SK-N-MC (cell line): Measurements from ENCODE around the gene RHEX.

Source experiments
- DNase-seq: peaks from one replicate; pipeline ENCODE4 v3.0.0-alpha.2; 2011; ENCODE audit warnings: low read depth, low spot score
- H3K27ac ChIP-seq: fragments of 200-600 bp; sonication (generic); 2 replicates; pipeline ENCODE4 v1.5.1; 2016; ENCODE audit warnings: mixed run types
- H3K36me3 ChIP-seq: fragments of 200-600 bp; sonication (generic); 2 replicates; pipeline ENCODE4 v1.6.1; 2017; ENCODE audit warnings: antibody characterized with exemption, low read length, mixed read lengths; ENCODE audit not compliant: insufficient read depth
- H3K4me3 ChIP-seq: fragments of 200-600 bp; sonication (generic); 2 replicates; pipeline ENCODE4 v1.5.1; 2016
- H3K9ac ChIP-seq: fragments of 200-600 bp; sonication (generic); 2 replicates; pipeline ENCODE4 v1.8.0; 2017; ENCODE audit warnings: mixed run types, mixed read lengths; ENCODE audit not compliant: insufficient read length
- H3K9me3 ChIP-seq: fragments of 200-600 bp; sonication (generic); 2 replicates; pipeline ENCODE4 v1.6.1; 2017; ENCODE audit warnings: low read depth, mild to moderate bottlenecking, antibody characterized with exemption, low read length, moderate library complexity, mixed read lengths
- EZH2 ChIP-seq: fragments of 200-600 bp; sonication (generic); IDR thresholded peaks from one replicate; pipeline ENCODE4 v1.6.1; 2017; ENCODE audit warnings: antibody characterized with exemption
- FOXP2 ChIP-seq: optimal IDR thresholded peaks from 2 replicates; pipeline ENCODE3; 2011; ENCODE audit warnings: mild to moderate bottlenecking, moderate library complexity; ENCODE audit not compliant: insufficient read depth; ENCODE audit errors: extremely low read length, control extremely low read depth
- POLR2AphosphoS5 ChIP-seq: IDR thresholded peaks from 2 replicates; pipeline ENCODE4 v1.6.1; 2012; ENCODE audit warnings: mild to moderate bottlenecking, low read depth, low read length, borderline replicate concordance

RHEX gene

GRCh38 chr1:206117151-206117948 lies 64.4 kb downstream of the RHEX start, which contains the start of gene AVPR1B:
Gene AVPR1B (minus strand): TSS chr1:206117388. CDS start chr1:206116890, 498 bp downstream.
- Histone ChIP-seq H3K9me3 (no peaks in the 10 kb centered on the region), H3K36me3 (no peaks in the 10 kb centered on the region), H3K4me3 (peak within 1 kb of the TSS; percentile 18; the same call in 1 of the 2 replicates), H3K27ac (no peak within 1 kb of the TSS), H3K9ac (no peak within 1 kb of the TSS)
- DNase-seq = no peak
- no peak for TF ChIP-seq EZH2
- no peak for TF ChIP-seq POLR2AphosphoS5
- TF ChIP-seq FOXP2 = no peak

- TF ChIP-seq POLR2AphosphoS5 (no peak), FOXP2 (no peak), EZH2 (no peak)
- H3K9ac ChIP-seq = no peak overlapping the region
- no peak overlapping the region for H3K4me3 ChIP-seq
- H3K36me3 ChIP-seq = no peaks in the 10 kb centered on the region
- DNase-seq = no peak
- H3K9me3 ChIP-seq = no peaks in the 10 kb centered on the region
- no peak overlapping the region for H3K27ac ChIP-seq
Measured at GRCh38 chr1:206120406-206120805, 67.4 kb downstream of the RHEX start.

- TF ChIP-seq POLR2AphosphoS5 = no peak
- TF ChIP-seq EZH2 = no peak
- Histone ChIP-seq H3K9ac (no peak overlapping the region), H3K9me3 (no peaks in the 10 kb centered on the region), H3K36me3 (no peaks in the 10 kb centered on the region), H3K27ac (no peak overlapping the region), H3K4me3 (no peak overlapping the region)
- DNase-seq = no peak
Measured at GRCh38 chr1:206121269-206121668, 68.3 kb downstream of the RHEX start.

DNA sequence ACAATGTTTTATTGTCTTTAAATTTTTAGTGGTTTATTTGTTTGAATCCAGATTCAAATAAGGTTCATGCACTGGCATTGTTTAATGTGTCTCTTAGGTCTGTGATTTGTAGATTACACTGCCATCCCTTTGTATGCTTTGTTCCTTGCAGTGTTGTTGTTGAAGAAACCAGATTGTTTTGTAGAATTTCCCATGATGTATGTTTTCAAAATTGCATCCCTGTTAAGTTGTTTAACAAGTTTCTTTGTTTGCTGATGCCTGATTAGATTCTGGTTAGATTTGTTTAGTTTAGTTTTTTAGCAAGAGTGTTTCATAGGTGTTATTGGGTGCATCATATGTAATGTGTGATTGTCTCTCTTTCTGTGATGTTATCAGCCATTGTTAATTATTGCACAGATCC lies 69.7 kb downstream of the RHEX start:
- no peak for TF ChIP-seq POLR2AphosphoS5
- no peak for TF ChIP-seq FOXP2
- TF ChIP-seq EZH2 = no peak
- Histone ChIP-seq H3K9ac (no peak overlapping the region), H3K36me3 (no peaks in the 10 kb centered on the region), H3K27ac (no peak overlapping the region), H3K4me3 (no peak overlapping the region), H3K9me3 (no peaks in the 10 kb centered on the region)
- DNase-seq = no peak

GRCh38 chr1:206125346-206125745 lies 72.4 kb downstream of the RHEX start:
- TF ChIP-seq EZH2 = no peak
- no peak for TF ChIP-seq POLR2AphosphoS5
- no peak for TF ChIP-seq FOXP2
- no peak for DNase-seq
- Histone ChIP-seq H3K27ac (no peak overlapping the region), H3K9me3 (no peaks in the 10 kb centered on the region), H3K4me3 (no peak overlapping the region), H3K9ac (no peak overlapping the region), H3K36me3 (no peaks in the 10 kb centered on the region)

- Histone ChIP-seq H3K9ac (no peak overlapping the region), H3K27ac (no peak overlapping the region), H3K36me3 (no peaks in the 10 kb centered on the region), H3K4me3 (no peak overlapping the region), H3K9me3 (no peaks in the 10 kb centered on the region)
- DNase-seq = no peak
- TF ChIP-seq FOXP2 (no peak), EZH2 (no peak), POLR2AphosphoS5 (no peak)
Measured at GRCh38 chr1:206127336-206127735, 74.4 kb downstream of the RHEX start.

DNA sequence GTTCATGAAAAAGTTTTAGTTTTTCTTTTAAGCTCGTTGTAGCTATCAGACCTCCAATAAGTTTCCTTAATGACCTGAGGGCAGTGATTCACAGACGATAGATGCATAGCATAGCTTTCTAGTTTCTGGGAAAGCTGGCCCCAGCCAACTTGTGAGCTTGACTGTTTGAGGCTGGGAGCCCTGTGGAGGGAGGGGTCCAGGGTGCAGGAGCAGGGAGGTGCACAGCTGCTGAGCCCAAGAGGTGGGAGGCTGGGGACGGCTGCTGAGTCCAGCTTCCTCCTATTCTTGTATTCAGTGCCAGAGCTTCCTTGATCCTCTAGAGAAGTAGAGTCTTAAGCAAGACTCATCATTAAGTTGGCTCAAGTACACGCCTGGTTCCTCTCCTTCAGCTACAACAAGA lies 75.2 kb downstream of the RHEX start:
- no peak for DNase-seq
- Histone ChIP-seq H3K9me3 (no peaks in the 10 kb centered on the region), H3K36me3 (no peaks in the 10 kb centered on the region), H3K4me3 (no peak overlapping the region), H3K9ac (no peak overlapping the region), H3K27ac (no peak overlapping the region)
- no peak for TF ChIP-seq FOXP2
- no peak for TF ChIP-seq EZH2
- TF ChIP-seq POLR2AphosphoS5 = no peak

GRCh38 chr1:206131037-206131436 lies 78.1 kb downstream of the RHEX start:
- no peak for DNase-seq
- no peaks in the 10 kb centered on the region for H3K36me3 ChIP-seq
- TF ChIP-seq EZH2 (no peak), FOXP2 (no peak), POLR2AphosphoS5 (no peak)

More at GRCh38 chr1:206131037-206131436, 78.1 kb downstream of the RHEX start:
- H3K9me3 ChIP-seq = no peaks in the 10 kb centered on the region
- no peak overlapping the region for H3K4me3 ChIP-seq
- no peak overlapping the region for H3K9ac ChIP-seq
- H3K27ac ChIP-seq = no peak overlapping the region
